Measurements from ENCODE around the gene KRTAP16-1.

KRTAP16-1 gene

DNA sequence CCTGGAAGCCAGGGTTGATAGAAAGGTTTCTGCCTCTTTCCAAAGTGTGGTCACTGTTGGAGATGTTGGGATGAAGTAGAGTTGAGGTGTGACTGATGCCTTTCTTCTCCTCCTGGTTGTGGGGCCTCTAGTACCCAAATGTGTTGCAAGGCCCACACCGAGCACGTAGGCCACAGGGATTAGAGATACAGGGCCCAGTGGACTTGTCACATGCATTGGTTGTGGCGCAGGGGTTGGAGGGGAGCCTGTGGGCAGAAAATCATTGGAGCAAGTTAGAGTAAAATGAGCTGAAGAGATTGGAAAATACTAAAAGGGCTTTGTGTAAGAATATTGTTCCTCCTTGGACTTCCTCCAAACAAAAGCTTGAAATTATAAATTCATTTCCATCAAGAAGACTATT is 36.9 kb upstream of the KRTAP16-1 start:
- TF ChIP-seq, protein P1, sequence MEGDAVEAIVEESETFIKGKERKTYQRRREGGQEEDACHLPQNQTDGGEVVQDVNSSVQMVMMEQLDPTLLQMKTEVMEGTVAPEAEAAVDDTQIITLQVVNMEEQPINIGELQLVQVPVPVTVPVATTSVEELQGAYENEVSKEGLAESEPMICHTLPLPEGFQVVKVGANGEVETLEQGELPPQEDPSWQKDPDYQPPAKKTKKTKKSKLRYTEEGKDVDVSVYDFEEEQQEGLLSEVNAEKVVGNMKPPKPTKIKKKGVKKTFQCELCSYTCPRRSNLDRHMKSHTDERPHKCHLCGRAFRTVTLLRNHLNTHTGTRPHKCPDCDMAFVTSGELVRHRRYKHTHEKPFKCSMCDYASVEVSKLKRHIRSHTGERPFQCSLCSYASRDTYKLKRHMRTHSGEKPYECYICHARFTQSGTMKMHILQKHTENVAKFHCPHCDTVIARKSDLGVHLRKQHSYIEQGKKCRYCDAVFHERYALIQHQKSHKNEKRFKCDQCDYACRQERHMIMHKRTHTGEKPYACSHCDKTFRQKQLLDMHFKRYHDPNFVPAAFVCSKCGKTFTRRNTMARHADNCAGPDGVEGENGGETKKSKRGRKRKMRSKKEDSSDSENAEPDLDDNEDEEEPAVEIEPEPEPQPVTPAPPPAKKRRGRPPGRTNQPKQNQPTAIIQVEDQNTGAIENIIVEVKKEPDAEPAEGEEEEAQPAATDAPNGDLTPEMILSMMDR (IDR thresholded peaks at IDR 0.05; ENCODE audit: insufficient read depth, low read depth, low read length, missing control alignments): no peak
- H3K4me3 ChIP-seq (ENCODE audit: low read depth, low read length): no peak overlapping the region
- DNase-seq (ENCODE audit: low read depth): no peak

GRCh38 chr17:41343029-41343428 is 33.9 kb upstream of the KRTAP16-1 start:
- H3K4me3 ChIP-seq (ENCODE audit: low read depth, low read length): no peak overlapping the region
- TF ChIP-seq, protein P1 (IDR thresholded peaks at IDR 0.05; ENCODE audit: insufficient read depth, low read depth, low read length, missing control alignments): no peak
- no peak for DNase-seq (ENCODE audit: low read depth)

GRCh38 chr17:41340934-41341861 is 32.1 kb upstream of the KRTAP16-1 start:
- TF ChIP-seq, protein P1 (IDR thresholded peaks at IDR 0.05; ENCODE audit: insufficient read depth, low read depth, low read length, missing control alignments): no peak
- DNase-seq (ENCODE audit: low read depth): peak; percentile 29
- no peak overlapping the region for H3K4me3 ChIP-seq (ENCODE audit: low read depth, low read length)

DNA sequence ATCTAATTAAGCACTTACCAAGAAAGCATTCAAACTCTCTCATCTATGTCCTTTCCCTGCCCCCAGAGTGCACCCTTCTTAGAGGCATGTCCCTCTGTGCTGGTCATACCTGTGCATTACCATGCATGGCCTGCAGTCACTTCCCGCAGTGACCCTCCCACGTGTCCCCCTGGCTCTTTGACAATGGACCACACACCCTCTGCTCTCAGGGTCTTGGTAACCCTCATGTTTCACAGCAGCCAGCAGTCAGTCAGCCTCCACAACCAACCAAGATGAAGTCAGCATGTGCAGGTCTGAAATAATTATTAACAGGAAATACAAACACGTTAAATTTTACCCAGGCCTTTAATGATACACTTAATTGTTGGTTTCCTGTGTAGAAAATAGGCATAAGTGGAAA is 31.4 kb upstream of the KRTAP16-1 start:
- TF ChIP-seq, protein P1 (IDR thresholded peaks at IDR 0.05; ENCODE audit: insufficient read depth, low read depth, low read length, missing control alignments): no peak
- no peak overlapping the region for H3K4me3 ChIP-seq (ENCODE audit: low read depth, low read length)
- no peak for DNase-seq (ENCODE audit: low read depth)

GRCh38 chr17:41339571-41340172 is 30.6 kb upstream of the KRTAP16-1 start:
- no peak overlapping the region for H3K4me3 ChIP-seq (ENCODE audit: low read depth, low read length)
- DNase-seq (ENCODE audit: low read depth): no peak
- TF ChIP-seq, protein P1 (IDR thresholded peaks at IDR 0.05; ENCODE audit: insufficient read depth, low read depth, low read length, missing control alignments): no peak

- peak; percentile 57 for DNase-seq (ENCODE audit: low read depth)
- TF ChIP-seq, protein P1 (IDR thresholded peaks at IDR 0.05; ENCODE audit: insufficient read depth, low read depth, low read length, missing control alignments): no peak
- no peak overlapping the region for H3K4me3 ChIP-seq (ENCODE audit: low read depth, low read length)
These were observed 29.9 kb upstream of the KRTAP16-1 start for GRCh38 chr17:41338961-41339485.
